ENCODE measurements around the gene GOLPH3. TPM values are rescaled to one million over a fixed set of nuclear protein-coding genes. Genes with fewer than 3 reads are reported as not detected.

The GOLPH3 gene
- total and polyA plus RNA-seq, 2 of the 4 experiments (the other 2 are of a cell fraction), result 38.2 to 41.3 TPM

GRCh38 chr5:32096891-32097595 lies 77.1 kb downstream of the GOLPH3 start:
- Histone ChIP-seq H3K9me3 (ENCODE audit: control insufficient read depth, insufficient read depth, low read length) (no peaks in the 10 kb centered on the region), H2AK5ac (ENCODE audit: low read depth, low read length) (no peak overlapping the region), H2AFZ (replicated peaks; ENCODE audit: low read length, poor library complexity) (no peak overlapping the region), H3K18ac (ENCODE audit: low read depth, low read length) (no peak overlapping the region), H3K56ac (ENCODE audit: extremely low read depth, insufficient read depth, low read length) (no peak overlapping the region), H3K4me3 (ENCODE audit: insufficient read depth, low read depth, low read length) (no peak overlapping the region), H3K27me3 (ENCODE audit: control insufficient read depth, insufficient read depth, low read length) (no peaks in the 10 kb centered on the region), H2BK20ac (ENCODE audit: low read depth, low read length) (no peak overlapping the region), H3K4ac (ENCODE audit: low read depth, low read length) (no peak overlapping the region), H3K36me3 (ENCODE audit: control insufficient read depth, insufficient read depth, low read length) (peaks cover 26% of the 10 kb centered on the region), H2AK9ac (replicated peaks; ENCODE audit: low read depth, low read length, poor library complexity) (no peak overlapping the region), H3K4me2 (ENCODE audit: low read depth, low read length) (no peak overlapping the region), H3K14ac (replicated peaks; ENCODE audit: low read depth, low read length) (no peak overlapping the region), H2BK120ac (ENCODE audit: low read depth, low read length) (no peak overlapping the region), H2BK5ac (ENCODE audit: low read depth, low read length, poor library complexity, severe bottlenecking) (no peak overlapping the region), H3K79me1 (ENCODE audit: low read depth in 1 of 2, low read length in 2 of 2) (peaks cover under 1 to 3% of the 10 kb centered on the region in 2 experiments; a peak in 2 of 4 replicates), H4K91ac (ENCODE audit: insufficient read depth, low read depth, low read length) (no peak overlapping the region), H3K9me1 (ENCODE audit: insufficient read depth, low read length) (peaks cover 2% of the 10 kb centered on the region; the same call in 1 of the 2 replicates), H4K5ac (ENCODE audit: low read depth, low read length) (no peak overlapping the region), H3K23ac (ENCODE audit: low read depth, low read length) (no peak overlapping the region), H3K9ac (ENCODE audit: low read depth, low read length) (no peak overlapping the region), H4K20me1 (ENCODE audit: insufficient read depth, low read length) (no peaks in the 10 kb centered on the region), H3K4me1 (ENCODE audit: control insufficient read depth, insufficient read depth, low read length) (no peaks in the 10 kb centered on the region), H3K27ac (ENCODE audit: insufficient read depth, low read length) (no peak overlapping the region), H4K8ac (ENCODE audit: low read depth in 2 of 2, low read length in 2 of 2) (no peak overlapping the region), H2BK15ac (ENCODE audit: low read depth, low read length) (no peak overlapping the region)
- BruUV-seq (replicated peaks), result no TSS peak
- TF ChIP-seq RFX5 (IDR thresholded peaks at IDR 0.05; ENCODE audit: low read depth, low read length) (no peak), CEBPB (IDR thresholded peaks at IDR 0.05; ENCODE audit: low read depth, low read length) (no peak), MXI1 (IDR thresholded peaks at IDR 0.05; ENCODE audit: borderline replicate concordance, low read depth, low read length) (no peak), USF2 (IDR thresholded peaks at IDR 0.05; ENCODE audit: low read depth, low read length) (no peak), POLR2A (IDR thresholded peaks at IDR 0.05; ENCODE audit: low read depth, low read length) (no peak), CTCF (conservative IDR thresholded peaks at IDR 0.05; ENCODE audit: low read depth, low read length) (no peak), CHD1 (IDR thresholded peaks at IDR 0.05; ENCODE audit: low read depth, low read length) (no peak), FOS (IDR thresholded peaks at IDR 0.05; ENCODE audit: low read depth, low read length) (no peak), RAD21 (IDR thresholded peaks at IDR 0.05; ENCODE audit: low read length) (no peak), RCOR1 (IDR thresholded peaks at IDR 0.05; ENCODE audit: insufficient replicate concordance, low read length) (no peak), BHLHE40 (IDR thresholded peaks at IDR 0.05; ENCODE audit: low read depth, low read length) (no peak), SMC3 (IDR thresholded peaks at IDR 0.05; ENCODE audit: low read depth, low read length) (no peak)
- CTCF ChIA-PET, result no interaction called here
- DNase-seq, result peak; percentile 11
- ATAC-seq (ENCODE audit: low read depth), result no peak
- POLR2A ChIA-PET (ENCODE audit: unreplicated experiment), result interaction anchor here (0.6 kb wide), 1 partner anchor 388 kb away, joined by 3 read pairs; no protein-coding TSS in a partner anchor
- 96% methylated on average over 3 of the region's 10 CpGs; no CpG with 5 or more reads in 1 of the 2 experiments for WGBS, 2 experiments (ENCODE audit: extremely low coverage in 2 of 2, insufficient read length in 1 of 2)
- dilution Hi-C loops (cut with HindIII; ENCODE audit: low sequenced_read_pairs, unreplicated experiment), result no loop called here
- in situ Hi-C loops (cut with MboI; ENCODE audit: low sequenced_read_pairs), result no loop called here
- intact Hi-C loops (cut with micrococcal nuclease), result no loop called here

All from IMR-90 (cell line).